Upper lobe of right lung (tissue), 1 donor: Measurements from ENCODE around the gene GGCX. TPM values are rescaled to one million over a fixed set of nuclear protein-coding genes. Genes with fewer than 3 reads are reported as not detected.

Source experiments
- ATAC-seq: fragments of 200-7000 bp; cut with Tn5 transposase; one replicate; pipeline ENCODE4 v1.9.1; 2020; ENCODE audit warnings: mild to moderate bottlenecking, moderate library complexity
- DNase-seq: peaks from one replicate; pipeline ENCODE4 v3.0.0-alpha.2; 2020
- H3K27ac ChIP-seq: fragments of 200-600 bp; one replicate; pipeline ENCODE4 v1.8.0; 2022
- H3K27me3 ChIP-seq: fragments of 200-600 bp; one replicate; pipeline ENCODE4 v1.8.0; 2022; ENCODE audit warnings: mild to moderate bottlenecking
- H3K36me3 ChIP-seq: fragments of 200-600 bp; one replicate; pipeline ENCODE4 v1.8.0; 2022
- H3K4me1 ChIP-seq: fragments of 200-600 bp; one replicate; pipeline ENCODE4 v1.8.0; 2022
- H3K4me3 ChIP-seq: fragments of 200-600 bp; one replicate; pipeline ENCODE4 v1.8.0; 2022; ENCODE audit warnings: mild to moderate bottlenecking
- H3K9me3 ChIP-seq: fragments of 200-600 bp; one replicate; pipeline ENCODE4 v1.8.0; 2022
- CTCF ChIP-seq: fragments of 200-600 bp; IDR thresholded peaks from one replicate; pipeline ENCODE4 v1.8.0; 2022; ENCODE audit warnings: antibody characterized with exemption
- intact Hi-C: fragments of 100-400 bp; cut with DNase I; formaldehyde crosslinking; loops from one replicate; pipeline ENCODE4 v1.11.0; 2022
- total RNA-seq: library from RNA; stranded (reverse); fragmentation: NEBNext Ultra II Directional; extraction: Animal tissue kit (Norgen Biotek cat#: 25700); gene quantifications from one replicate; pipeline ENCODE4 v1.2.1, GENCODE V29; 2021
- donor health status: DM: no; HTN: yes; CAD: no; lungs with severe emphysema.

Gene GGCX
- total RNA-seq, 1 donor from 2014 or later: 73.2 TPM

GRCh38 chr2:85590950-85591349 lies 29.7 kb upstream of the GGCX start:
- peak overlapping the region; percentile 85 for H3K27ac ChIP-seq

GRCh38 chr2:85589982-85590791 lies 28.9 kb upstream of the GGCX start:
- Histone ChIP-seq H3K4me1 (peaks cover 86% of the 10 kb centered on the region), H3K4me3 (peak overlapping the region; percentile 2), H3K27ac (peak overlapping the region; percentile 85), H3K27me3 (no peaks in the 10 kb centered on the region), H3K9me3 (no peaks in the 10 kb centered on the region), H3K36me3 (no peaks in the 10 kb centered on the region)
- peak; percentile 62 for ATAC-seq
- no peak for DNase-seq
- no peak for TF ChIP-seq CTCF
- intact Hi-C loops: no loop called here

More at GRCh38 chr2:85590950-85591349, 29.7 kb upstream of the GGCX start:
- Histone ChIP-seq H3K27me3 (no peaks in the 10 kb centered on the region), H3K4me1 (peaks cover 79% of the 10 kb centered on the region), H3K9me3 (no peaks in the 10 kb centered on the region), H3K36me3 (no peaks in the 10 kb centered on the region), H3K4me3 (peak overlapping the region; percentile 2)
- no peak for ATAC-seq
- TF ChIP-seq CTCF: no peak
- no peak for DNase-seq
- intact Hi-C loops: no loop called here

- Histone ChIP-seq H3K36me3 (no peaks in the 10 kb centered on the region), H3K27ac (peak overlapping the region; percentile 85), H3K4me1 (peaks cover 89% of the 10 kb centered on the region), H3K4me3 (no peak overlapping the region), H3K27me3 (no peaks in the 10 kb centered on the region), H3K9me3 (no peaks in the 10 kb centered on the region)
- ATAC-seq (no peak), DNase-seq (no peak)
- no peak for TF ChIP-seq CTCF
- intact Hi-C loops: no loop called here
Measured at GRCh38 chr2:85589181-85589580, 27.9 kb upstream of the GGCX start.

GRCh38 chr2:85588645-85589044 lies 27.4 kb upstream of the GGCX start:
- no peak for ATAC-seq
- TF ChIP-seq CTCF: no peak
- no peak overlapping the region for H3K4me3 ChIP-seq
- no peaks in the 10 kb centered on the region for H3K9me3 ChIP-seq
- no peaks in the 10 kb centered on the region for H3K36me3 ChIP-seq
- H3K27ac ChIP-seq: peak overlapping the region; percentile 85
- peaks cover 91% of the 10 kb centered on the region for H3K4me1 ChIP-seq
- H3K27me3 ChIP-seq: no peaks in the 10 kb centered on the region
- intact Hi-C loops: no loop called here
- DNase-seq: no peak

GRCh38 chr2:85588236-85588635 lies 26.9 kb upstream of the GGCX start:
- DNase-seq (no peak), ATAC-seq (no peak)
- intact Hi-C loops: no loop called here
- no peaks in the 10 kb centered on the region for H3K27me3 ChIP-seq
- H3K9me3 ChIP-seq: no peaks in the 10 kb centered on the region
- peaks cover under 1% of the 10 kb centered on the region for H3K36me3 ChIP-seq
- TF ChIP-seq CTCF: no peak
- H3K4me1 ChIP-seq: peaks cover 95% of the 10 kb centered on the region
- H3K27ac ChIP-seq: peak overlapping the region; percentile 85
- no peak overlapping the region for H3K4me3 ChIP-seq
